ENCODE measurements around the gene PAPPA2. TPM values are rescaled to one million over a fixed set of nuclear protein-coding genes. Genes with fewer than 3 reads are reported as not detected.

PAPPA2 gene
- total and polyA plus RNA-seq, 5 donors from 2014 or later: 0.06 to 0.12 TPM; not detected in 3

DNA sequence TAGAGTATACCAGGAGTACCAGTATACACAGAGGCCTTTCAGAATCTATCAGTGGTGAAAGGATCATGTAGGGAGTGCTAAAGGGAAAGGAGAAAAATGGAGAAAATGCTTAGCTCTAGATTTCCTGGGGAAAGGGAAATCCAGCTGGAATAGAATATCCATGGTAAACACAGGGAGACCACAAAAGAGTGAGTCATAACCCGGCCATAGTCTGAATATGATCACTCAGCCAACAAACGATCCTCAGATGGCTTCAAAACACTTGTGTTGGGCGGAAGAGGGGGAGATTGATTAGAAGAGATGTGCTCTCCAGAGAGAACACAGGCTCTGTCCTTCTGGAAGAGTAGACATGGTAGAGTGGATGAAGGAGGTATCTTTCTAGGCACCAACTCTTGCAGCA, 180.6 kb downstream of the PAPPA2 start:
- H3K9me3 ChIP-seq (ENCODE audit: control insufficient read depth in 2 of 2, low read length in 2 of 2): no peaks in the 10 kb centered on the region
- H3K27ac ChIP-seq (ENCODE audit: insufficient read depth, low read length, poor library complexity, severe bottlenecking): no peak overlapping the region
- Mint-ChIP-seq H3K36me3 (no peaks in the 10 kb centered on the region), H3K9me3 (peaks cover 0 to 18% (median 5%) of the 10 kb centered on the region in 7 donors), H3K4me3 (no peak overlapping the region), H3K27me3 (no peaks in the 10 kb centered on the region), H3K4me1 (no peaks in the 10 kb centered on the region), H3K27ac (no peak overlapping the region)
- DNase-seq (no peak), ATAC-seq (ENCODE audit: low read depth in 2 of 2) (no peak)
- no peaks in the 10 kb centered on the region for H3K4me1 ChIP-seq (ENCODE audit: control insufficient read depth, insufficient read depth, low read length, poor library complexity, severe bottlenecking)
- no peaks in the 10 kb centered on the region for H3K27me3 ChIP-seq (ENCODE audit: control insufficient read depth, insufficient read depth, low read length)
- H3K36me3 ChIP-seq (ENCODE audit: control insufficient read depth, insufficient read depth, low read length): no peaks in the 10 kb centered on the region
- no peak overlapping the region for H3K4me3 ChIP-seq (ENCODE audit: low read depth, low read length)

DNA sequence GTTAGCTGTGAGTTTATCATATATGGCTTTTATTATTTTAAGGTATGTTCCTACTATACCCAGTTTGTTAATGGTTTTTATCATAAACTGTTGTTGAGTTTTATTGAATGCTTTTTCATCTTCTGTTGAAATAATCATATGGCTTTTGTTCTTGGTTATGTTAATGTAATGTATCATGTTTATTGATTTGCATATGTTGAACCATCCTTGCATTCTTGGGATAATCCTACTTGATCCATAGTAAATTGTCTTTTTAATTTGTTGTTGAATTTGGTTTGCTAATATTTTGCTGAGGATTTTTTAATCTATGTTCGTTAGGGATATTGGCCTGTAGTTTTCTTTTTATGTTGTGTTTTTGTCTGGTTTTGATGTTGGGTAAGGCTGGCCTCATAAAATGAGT, 185.6 kb downstream of the PAPPA2 start:
- no peak for DNase-seq
- H3K27ac Mint-ChIP-seq: no peak overlapping the region

DNA sequence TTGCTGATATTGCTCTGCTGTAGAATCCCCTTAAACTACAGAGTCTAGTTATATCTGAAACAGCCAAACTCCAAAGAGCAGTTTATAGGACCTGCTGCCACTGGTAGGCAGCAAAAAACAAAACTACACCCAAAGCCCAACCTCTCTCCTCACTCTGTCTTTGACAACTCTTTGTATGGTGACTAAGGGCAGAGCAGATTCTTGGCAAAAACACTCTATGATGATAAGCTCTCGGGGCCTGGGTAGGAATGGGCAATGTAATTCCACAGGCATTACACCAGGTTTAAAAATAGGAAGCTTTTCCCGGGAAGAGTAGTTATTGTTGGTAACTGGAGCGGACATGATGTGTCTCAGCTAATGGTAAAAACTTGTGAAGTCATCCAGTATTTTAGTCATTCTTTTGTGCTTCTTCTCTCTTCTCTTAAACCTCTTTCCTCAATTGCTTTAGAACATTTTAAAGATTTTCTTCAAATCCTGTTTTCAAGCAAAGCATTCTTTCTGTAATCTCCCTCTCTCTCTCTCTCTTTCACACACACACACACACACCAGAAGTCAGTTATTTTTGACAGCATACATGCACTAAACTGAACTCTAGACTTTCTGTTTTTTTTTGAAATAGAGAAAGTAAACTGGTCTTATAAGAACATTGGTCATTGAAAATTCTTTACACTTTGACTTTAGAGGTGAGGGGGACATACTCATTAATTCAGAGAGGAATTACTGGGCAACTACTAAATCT, 193.5 kb downstream of the PAPPA2 start:
- Histone ChIP-seq H3K4me3 (ENCODE audit: low read depth, low read length) (no peak overlapping the region), H3K9me3 (ENCODE audit: control insufficient read depth in 2 of 2, low read length in 2 of 2) (peaks cover 3% of the 10 kb centered on the region in 2 experiments), H3K4me1 (ENCODE audit: control insufficient read depth, insufficient read depth, low read length, poor library complexity, severe bottlenecking) (no peaks in the 10 kb centered on the region), H3K36me3 (ENCODE audit: control insufficient read depth, insufficient read depth, low read length) (no peaks in the 10 kb centered on the region), H3K27me3 (ENCODE audit: control insufficient read depth, insufficient read depth, low read length) (no peaks in the 10 kb centered on the region), H3K27ac (ENCODE audit: insufficient read depth, low read length, poor library complexity, severe bottlenecking) (no peak overlapping the region)
- DNase-seq (no peak), ATAC-seq (ENCODE audit: low read depth in 2 of 2) (no peak)
- no peak overlapping the region for H3K27ac Mint-ChIP-seq
- peaks cover 2 to 25% (median 10%) of the 10 kb centered on the region in 7 donors for H3K9me3 Mint-ChIP-seq
- H3K36me3 Mint-ChIP-seq: no peaks in the 10 kb centered on the region
- H3K27me3 Mint-ChIP-seq: no peaks in the 10 kb centered on the region
- H3K4me1 Mint-ChIP-seq: no peaks in the 10 kb centered on the region
- H3K4me3 Mint-ChIP-seq: no peak overlapping the region

More for the DNA sequence above, 185.6 kb downstream of the PAPPA2 start:
- peaks cover 5 to 53% (median 9%) of the 10 kb centered on the region in 7 donors for H3K9me3 Mint-ChIP-seq
- Histone ChIP-seq H3K36me3 (ENCODE audit: control insufficient read depth, insufficient read depth, low read length) (no peaks in the 10 kb centered on the region), H3K27me3 (ENCODE audit: control insufficient read depth, insufficient read depth, low read length) (no peaks in the 10 kb centered on the region), H3K9me3 (ENCODE audit: control insufficient read depth in 2 of 2, low read length in 2 of 2) (peaks cover 3% of the 10 kb centered on the region in 2 experiments), H3K27ac (ENCODE audit: insufficient read depth, low read length, poor library complexity, severe bottlenecking) (no peak overlapping the region), H3K4me3 (ENCODE audit: low read depth, low read length) (no peak overlapping the region), H3K4me1 (ENCODE audit: control insufficient read depth, insufficient read depth, low read length, poor library complexity, severe bottlenecking) (no peaks in the 10 kb centered on the region)
- no peak for ATAC-seq (ENCODE audit: low read depth in 2 of 2)
- no peaks in the 10 kb centered on the region for H3K36me3 Mint-ChIP-seq
- no peaks in the 10 kb centered on the region for H3K4me1 Mint-ChIP-seq
- no peaks in the 10 kb centered on the region for H3K27me3 Mint-ChIP-seq
- H3K4me3 Mint-ChIP-seq: no peak overlapping the region

DNA sequence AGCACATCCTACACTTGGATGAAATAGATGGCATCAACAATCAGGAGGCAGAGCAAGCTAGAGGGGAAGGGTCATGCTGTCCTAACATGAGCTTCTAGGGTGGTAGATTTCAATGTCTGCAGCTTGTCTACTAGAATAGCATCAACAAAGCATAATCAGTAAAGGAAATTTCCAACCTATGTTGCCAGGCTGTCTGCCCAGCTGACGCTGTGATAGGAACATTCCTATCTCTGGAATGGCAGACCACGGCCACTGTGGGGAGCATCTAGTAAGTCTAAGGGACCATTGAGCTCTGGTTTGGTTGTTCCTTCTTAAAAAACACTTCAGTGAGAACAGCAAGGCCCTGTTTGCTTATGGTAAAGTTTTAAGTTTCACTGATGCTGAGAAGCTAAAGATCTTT, 206.8 kb downstream of the PAPPA2 start:
- Mint-ChIP-seq H3K4me1 (no peaks in the 10 kb centered on the region), H3K9me3 (peaks cover 0 to 6% (median 2%) of the 10 kb centered on the region in 7 donors), H3K4me3 (no peak overlapping the region), H3K27ac (no peak overlapping the region), H3K36me3 (no peaks in the 10 kb centered on the region), H3K27me3 (peaks cover 4% of the 10 kb centered on the region)
- Histone ChIP-seq H3K27me3 (ENCODE audit: control insufficient read depth, insufficient read depth, low read length) (no peaks in the 10 kb centered on the region), H3K9me3 (ENCODE audit: control insufficient read depth in 2 of 2, low read length in 2 of 2) (no peaks in the 10 kb centered on the region), H3K36me3 (ENCODE audit: control insufficient read depth, insufficient read depth, low read length) (no peaks in the 10 kb centered on the region), H3K4me1 (ENCODE audit: control insufficient read depth, insufficient read depth, low read length, poor library complexity, severe bottlenecking) (no peaks in the 10 kb centered on the region), H3K4me3 (ENCODE audit: low read depth, low read length) (no peak overlapping the region), H3K27ac (ENCODE audit: insufficient read depth, low read length, poor library complexity, severe bottlenecking) (no peak overlapping the region)
- no peak for DNase-seq
- ATAC-seq (ENCODE audit: low read depth in 2 of 2): no peak

DNA sequence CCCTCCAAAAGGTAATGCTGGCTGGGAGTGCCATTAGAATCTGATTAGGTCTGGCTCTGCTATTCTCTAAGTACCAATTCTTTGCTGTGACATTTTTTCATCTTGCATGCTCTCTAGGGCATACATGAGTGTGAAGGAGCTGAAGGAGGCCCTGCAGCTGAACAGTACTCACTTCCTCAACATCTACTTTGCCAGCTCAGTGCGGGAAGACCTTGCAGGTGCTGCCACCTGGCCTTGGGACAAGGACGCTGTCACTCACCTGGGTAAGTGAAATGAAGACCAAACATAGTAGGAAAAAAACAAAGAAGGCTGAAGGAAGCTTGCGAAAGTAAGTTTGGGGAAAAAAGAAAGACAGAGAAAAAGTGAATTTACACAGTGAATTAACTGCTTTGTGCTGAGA, 207.9 kb downstream of the PAPPA2 start:
- Mint-ChIP-seq H3K27me3 (peaks cover 4% of the 10 kb centered on the region), H3K27ac (peak overlapping the region in 1 of 3 donors; percentile 39), H3K4me1 (no peaks in the 10 kb centered on the region), H3K4me3 (no peak overlapping the region), H3K9me3 (peaks cover 0 to 6% (median 2%) of the 10 kb centered on the region in 7 donors), H3K36me3 (no peaks in the 10 kb centered on the region)
- DNase-seq: no peak
- Histone ChIP-seq H3K36me3 (ENCODE audit: control insufficient read depth, insufficient read depth, low read length) (no peaks in the 10 kb centered on the region), H3K4me3 (ENCODE audit: low read depth, low read length) (no peak overlapping the region), H3K27ac (ENCODE audit: insufficient read depth, low read length, poor library complexity, severe bottlenecking) (no peak overlapping the region), H3K9me3 (ENCODE audit: control insufficient read depth in 2 of 2, low read length in 2 of 2) (no peaks in the 10 kb centered on the region), H3K27me3 (ENCODE audit: control insufficient read depth, insufficient read depth, low read length) (no peaks in the 10 kb centered on the region), H3K4me1 (ENCODE audit: control insufficient read depth, insufficient read depth, low read length, poor library complexity, severe bottlenecking) (no peaks in the 10 kb centered on the region)
- ATAC-seq (ENCODE audit: low read depth in 2 of 2): no peak

DNA sequence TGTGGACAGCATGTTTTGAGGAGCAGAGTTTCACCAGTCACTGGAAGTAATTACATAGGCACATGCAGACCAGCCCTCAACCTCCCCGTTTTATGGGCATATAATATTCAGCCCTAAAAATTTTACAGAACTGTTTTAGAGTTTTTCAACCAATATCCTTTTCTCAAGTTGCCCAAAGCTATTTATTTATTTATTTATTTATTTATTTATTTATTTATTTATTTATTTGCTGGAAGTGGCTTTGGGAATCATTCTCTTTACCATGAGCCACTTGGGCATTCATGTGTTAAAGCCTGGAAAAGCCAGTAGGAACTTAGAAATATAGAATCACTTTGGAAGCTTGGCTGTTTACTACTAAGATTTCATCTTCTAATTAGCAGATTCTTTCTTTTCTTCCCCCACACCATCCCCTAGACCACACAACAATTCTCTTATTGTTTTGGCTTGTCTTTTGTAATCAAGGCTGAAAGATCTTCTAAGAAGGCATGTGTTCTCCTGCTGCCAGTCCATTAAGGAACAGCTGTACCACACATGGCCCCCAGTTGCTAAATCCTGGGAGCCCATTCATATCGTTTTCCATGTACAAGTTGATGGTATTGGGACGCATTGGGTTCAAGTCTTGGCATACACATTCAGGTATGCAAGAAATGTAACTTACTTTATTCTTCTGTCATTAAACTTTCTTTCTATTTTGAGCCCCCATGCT, 220.0 kb downstream of the PAPPA2 start:
- H3K9me3 ChIP-seq (ENCODE audit: control insufficient read depth in 2 of 2, low read length in 2 of 2): no peaks in the 10 kb centered on the region
- no peaks in the 10 kb centered on the region for H3K4me1 ChIP-seq (ENCODE audit: control insufficient read depth, insufficient read depth, low read length, poor library complexity, severe bottlenecking)
- no peak overlapping the region for H3K4me3 ChIP-seq (ENCODE audit: low read depth, low read length)
- Mint-ChIP-seq H3K27ac (no peak overlapping the region), H3K4me1 (no peaks in the 10 kb centered on the region), H3K36me3 (no peaks in the 10 kb centered on the region), H3K27me3 (no peaks in the 10 kb centered on the region), H3K4me3 (no peak overlapping the region), H3K9me3 (peaks cover 0 to 4% (median 0%) of the 10 kb centered on the region in 7 donors)
- no peaks in the 10 kb centered on the region for H3K27me3 ChIP-seq (ENCODE audit: control insufficient read depth, insufficient read depth, low read length)
- no peak for ATAC-seq (ENCODE audit: low read depth in 2 of 2)
- no peaks in the 10 kb centered on the region for H3K36me3 ChIP-seq (ENCODE audit: control insufficient read depth, insufficient read depth, low read length)
- H3K27ac ChIP-seq (ENCODE audit: insufficient read depth, low read length, poor library complexity, severe bottlenecking): no peak overlapping the region
- no peak for DNase-seq

DNA sequence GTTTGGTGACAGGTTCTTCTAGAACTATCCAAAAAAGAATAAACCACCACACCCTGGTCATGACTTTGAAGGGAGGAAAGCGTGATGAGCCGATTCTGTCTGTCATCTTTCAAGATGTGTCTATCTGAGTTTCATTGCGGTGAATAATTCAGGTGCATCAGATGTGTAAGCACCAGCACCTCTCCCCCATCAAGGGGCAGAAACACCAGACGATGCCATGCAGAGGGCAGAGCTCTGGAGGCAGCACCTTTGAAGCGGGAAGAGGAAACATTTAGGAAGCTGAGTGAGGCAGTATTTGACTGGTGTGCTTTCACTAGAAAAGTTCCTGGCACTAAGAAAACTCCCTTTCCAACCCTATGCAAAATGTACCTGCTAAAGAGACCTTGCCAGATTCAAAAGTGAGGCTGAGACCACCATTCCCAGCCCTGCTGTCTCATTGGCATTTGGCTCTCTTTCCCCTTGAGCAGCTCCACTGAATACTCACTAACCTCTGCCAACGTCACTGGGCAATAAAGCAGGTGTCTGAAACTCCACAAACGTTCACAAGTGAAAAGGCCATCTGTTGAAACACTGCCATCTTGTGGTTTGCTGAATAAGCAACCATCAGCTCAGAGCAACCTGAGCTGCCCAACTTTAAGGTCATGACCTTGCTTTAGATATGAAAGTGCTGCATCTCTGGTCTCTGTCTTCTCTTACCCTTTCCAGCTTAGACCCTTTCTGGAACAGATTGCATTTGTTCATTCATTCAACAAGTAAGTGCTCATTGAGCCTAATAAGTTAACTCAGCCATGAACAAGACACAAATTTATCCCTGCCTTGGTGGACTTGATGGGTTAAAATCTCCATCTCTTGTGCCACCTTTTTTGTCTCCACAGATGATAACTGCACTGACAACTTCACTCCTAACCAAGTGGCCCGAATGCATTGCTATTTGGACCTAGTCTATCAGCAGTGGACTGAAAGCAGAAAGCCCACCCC, 228.6 kb downstream of the PAPPA2 start:
- ATAC-seq (ENCODE audit: low read depth in 2 of 2) (no peak), DNase-seq (peak in 2 of 3 donors; percentile 2 to 35)
- Mint-ChIP-seq H3K9me3 (peaks cover 0 to 4% (median 0%) of the 10 kb centered on the region in 7 donors), H3K4me1 (no peaks in the 10 kb centered on the region), H3K4me3 (no peak overlapping the region), H3K27ac (peak overlapping the region in 1 of 3 donors; percentile 34), H3K36me3 (no peaks in the 10 kb centered on the region), H3K27me3 (peaks cover 3% of the 10 kb centered on the region)
- H3K4me3 ChIP-seq (ENCODE audit: low read depth, low read length): no peak overlapping the region
- no peaks in the 10 kb centered on the region for H3K36me3 ChIP-seq (ENCODE audit: control insufficient read depth, insufficient read depth, low read length)
- no peaks in the 10 kb centered on the region for H3K4me1 ChIP-seq (ENCODE audit: control insufficient read depth, insufficient read depth, low read length, poor library complexity, severe bottlenecking)
- no peak overlapping the region for H3K27ac ChIP-seq (ENCODE audit: insufficient read depth, low read length, poor library complexity, severe bottlenecking)
- no peaks in the 10 kb centered on the region for H3K27me3 ChIP-seq (ENCODE audit: control insufficient read depth, insufficient read depth, low read length)
- no peaks in the 10 kb centered on the region for H3K9me3 ChIP-seq (ENCODE audit: control insufficient read depth in 2 of 2, low read length in 2 of 2)
